Gastroesophageal sphincter (tissue), 3 donors: ENCODE data around the gene FAM135A.

Experiments
- CTCF ChIP-seq, 4 experiments: fragments of 200-600 bp in 2 of 4; fragments of 450-650 bp in 2 of 4; sonication (generic) in 1 of 4; IDR thresholded peaks; one replicate each; pipeline ENCODE4 v1.5.1; 2017 to 2019; ENCODE audit warnings: antibody characterized with exemption in 4 of 4, mild to moderate bottlenecking in 2 of 4, moderate library complexity in 2 of 4
- EP300 ChIP-seq: sonication (generic); formaldehyde crosslinking; IDR thresholded peaks from one replicate; pipeline ENCODE4 v1.6.1; 2017; ENCODE audit warnings: antibody characterized with exemption, mild to moderate bottlenecking
- POLR2A ChIP-seq, 2 donors: fragments of 450-650 bp; IDR thresholded peaks; one replicate each; pipeline ENCODE4 v1.6.1; 2017; ENCODE audit warnings: antibody characterized with exemption in 2 of 2, mild to moderate bottlenecking in 2 of 2, moderate library complexity in 1 of 2
- POLR2AphosphoS5 ChIP-seq: sonication (generic); formaldehyde crosslinking; IDR thresholded peaks from one replicate; pipeline ENCODE4 v1.6.1; 2017; ENCODE audit warnings: antibody characterized with exemption

- TF ChIP-seq CTCF (IDR thresholded peaks at IDR 0.05) (peak; percentile 50 to 76 (median 68)), POLR2AphosphoS5 (peak; percentile 60), POLR2A (IDR thresholded peaks at IDR 0.05) (no peak), EP300 (no peak)
These were observed 41.7 kb upstream of the FAM135A start for GRCh38 chr6:70371454-70372105.
